ENCODE results near the gene ARHGAP12.

The ARHGAP12 gene

DNA sequence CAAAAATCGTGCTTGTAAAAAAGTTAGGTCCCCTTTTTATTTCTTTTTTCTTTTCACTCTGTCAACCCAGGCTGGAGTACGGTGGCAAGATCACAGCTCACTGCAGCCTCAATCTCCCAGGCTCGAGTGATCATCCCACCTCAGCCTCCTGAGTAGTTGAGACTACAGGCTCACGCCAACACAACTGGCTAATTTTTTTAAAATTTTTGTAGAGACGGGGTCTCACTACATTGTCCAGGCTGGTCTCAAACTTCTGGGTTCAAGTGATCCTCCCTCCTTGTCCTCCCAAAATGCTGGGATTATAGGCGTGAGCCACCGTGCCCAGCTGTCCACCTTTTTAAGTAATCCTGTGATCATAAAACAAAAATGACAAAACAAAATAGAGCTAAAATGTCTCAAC is 19.4 kb upstream of the ARHGAP12 start:
- DNase-seq: no peak

DNA sequence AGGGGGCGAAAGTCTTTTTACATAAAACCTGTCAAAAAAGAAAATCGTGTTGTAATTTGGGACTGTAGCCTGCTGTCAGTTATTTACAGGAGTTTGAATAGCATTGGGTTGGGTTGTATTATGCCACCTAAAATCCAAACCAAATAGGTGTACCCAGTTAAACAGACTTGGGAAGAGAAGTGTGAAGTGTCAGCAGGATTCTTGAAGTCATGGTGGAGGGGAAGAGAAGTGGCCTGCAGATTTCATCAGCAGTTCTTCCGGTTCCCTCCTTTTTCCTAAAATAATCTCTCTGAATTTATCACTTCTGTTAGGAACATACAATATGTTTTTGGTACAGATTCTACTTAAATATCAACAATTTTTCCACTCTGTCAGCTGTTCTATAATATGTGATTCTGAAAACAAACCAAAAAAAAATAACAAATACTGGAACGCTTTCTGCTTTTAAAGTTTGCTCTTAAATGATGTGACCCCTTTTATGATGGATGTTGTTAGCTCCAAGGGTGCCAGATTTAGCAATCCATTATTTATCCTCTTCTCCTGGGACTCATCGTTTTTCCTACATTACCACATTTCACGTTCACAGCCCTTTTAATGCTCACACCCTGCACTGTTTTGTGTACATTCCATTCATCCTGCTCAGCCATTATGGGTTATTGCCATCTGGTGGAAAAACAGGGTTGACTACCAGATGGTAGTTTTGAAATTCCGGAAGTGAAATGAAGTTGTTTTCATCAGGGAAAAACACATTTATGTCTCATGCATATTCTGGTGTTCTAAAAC is 18.7 kb upstream of the ARHGAP12 start:
- no peak for DNase-seq

DNA sequence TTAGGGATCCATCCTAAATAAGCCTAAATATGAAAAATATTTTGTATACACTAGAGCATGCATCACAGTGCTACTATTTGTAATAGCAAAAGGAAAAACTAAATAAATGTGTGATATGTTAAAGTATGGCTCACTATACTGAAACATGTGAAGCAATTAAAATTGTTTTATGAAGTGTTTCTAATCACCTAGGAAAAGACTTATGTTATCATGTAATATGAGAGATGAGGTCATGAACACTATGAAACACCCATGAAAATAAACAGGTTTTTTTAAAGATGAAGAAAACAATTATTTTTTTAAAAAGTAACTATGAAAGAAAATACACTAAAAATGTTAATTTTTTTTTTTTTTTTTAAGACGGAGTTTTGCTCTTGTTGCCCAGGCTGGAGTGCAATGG is 16.8 kb upstream of the ARHGAP12 start:
- no peak for DNase-seq

DNA sequence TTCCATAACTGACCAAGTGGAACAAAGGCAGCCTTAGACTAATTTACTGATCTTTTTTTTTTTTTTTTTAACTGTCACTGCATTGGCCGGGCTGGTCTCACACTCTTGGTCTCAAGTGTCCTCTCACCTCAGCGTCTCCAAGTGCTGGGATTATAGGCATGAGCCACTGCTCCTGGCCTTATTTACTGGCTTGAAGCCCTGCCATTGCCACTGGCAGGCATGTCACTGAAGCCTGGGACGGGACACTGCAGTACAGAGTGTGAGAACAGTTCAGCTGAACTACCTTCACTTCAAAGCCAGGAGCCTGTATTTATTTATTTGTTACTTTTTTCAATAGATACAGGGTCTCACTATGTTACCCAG is 15.4 kb upstream of the ARHGAP12 start:
- no peak for DNase-seq

DNA sequence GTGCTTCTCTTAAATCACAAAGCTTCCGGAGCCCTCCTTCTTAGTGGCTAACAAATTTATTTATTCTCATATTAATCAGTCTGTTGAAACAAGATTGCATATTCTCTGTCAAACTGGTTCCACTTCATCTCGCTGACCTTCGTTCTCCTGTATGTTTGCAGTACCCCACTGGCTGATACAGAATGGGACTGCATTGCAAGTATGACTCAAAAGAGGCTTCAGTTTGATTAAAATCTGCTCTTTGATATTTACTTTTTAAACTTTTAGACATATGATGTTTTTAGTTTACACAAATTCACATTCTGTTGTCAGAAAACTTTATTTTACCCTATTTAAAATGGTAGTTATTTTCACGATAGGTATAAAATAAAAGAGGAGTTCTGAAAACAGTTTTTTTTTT is 14.3 kb upstream of the ARHGAP12 start:
- DNase-seq: no peak

DNA sequence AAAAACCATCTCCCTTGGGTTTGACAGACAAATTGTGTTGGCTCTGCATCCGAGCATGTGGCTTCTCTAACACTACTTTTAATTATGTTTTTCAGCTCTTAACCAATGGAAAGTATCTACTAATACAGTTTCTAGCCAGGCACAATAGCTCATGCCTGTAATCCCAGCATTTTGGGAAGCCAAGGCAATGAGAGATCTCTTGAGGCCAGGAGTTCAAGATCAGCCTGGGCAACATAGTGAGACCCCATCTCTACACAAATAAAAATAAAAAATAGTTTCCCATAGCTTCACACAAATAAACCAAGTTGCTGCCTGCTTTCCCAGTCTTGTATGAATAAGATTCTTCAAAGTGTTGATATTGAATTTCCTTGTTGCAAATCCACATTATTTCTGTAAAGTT is 13.8 kb upstream of the ARHGAP12 start:
- no peak for DNase-seq

DNA sequence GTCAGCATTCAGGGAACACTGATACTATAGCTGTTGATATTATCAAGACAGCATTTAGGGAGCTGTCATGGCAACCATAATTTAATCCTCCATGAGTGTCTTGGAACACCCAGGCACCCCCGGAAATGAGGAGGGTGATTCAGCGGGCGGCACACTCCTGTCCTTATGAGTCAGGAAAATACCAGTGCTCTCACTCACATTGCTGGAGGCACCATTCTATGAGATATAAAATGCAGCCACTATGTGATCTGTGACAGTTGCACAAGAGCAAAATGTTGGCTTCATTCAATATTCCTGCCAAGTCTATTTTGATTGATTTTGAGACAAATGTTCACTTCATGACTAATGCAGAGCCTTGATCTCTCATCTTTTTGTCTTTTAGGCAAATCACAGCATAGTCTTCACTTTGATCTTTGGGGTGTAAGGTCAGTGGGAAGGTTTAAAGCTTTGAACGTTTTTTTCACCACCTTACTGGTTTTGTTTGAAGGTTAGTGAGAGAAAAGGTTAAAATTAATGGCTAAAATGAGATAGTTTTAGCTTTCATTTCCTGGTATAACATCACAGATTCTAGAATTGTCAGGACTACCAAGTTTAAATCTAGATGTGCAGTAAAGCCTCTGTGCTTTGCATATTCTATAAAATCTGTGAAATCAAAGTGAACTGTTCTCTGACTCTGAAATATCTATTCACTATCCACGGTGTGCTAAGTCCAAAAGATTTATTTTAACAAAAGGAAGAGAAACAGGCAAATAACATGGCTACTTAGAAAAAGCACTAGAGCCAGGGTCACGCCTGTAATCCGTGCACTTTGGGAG is 12.4 kb upstream of the ARHGAP12 start:
- DNase-seq: no peak

DNA sequence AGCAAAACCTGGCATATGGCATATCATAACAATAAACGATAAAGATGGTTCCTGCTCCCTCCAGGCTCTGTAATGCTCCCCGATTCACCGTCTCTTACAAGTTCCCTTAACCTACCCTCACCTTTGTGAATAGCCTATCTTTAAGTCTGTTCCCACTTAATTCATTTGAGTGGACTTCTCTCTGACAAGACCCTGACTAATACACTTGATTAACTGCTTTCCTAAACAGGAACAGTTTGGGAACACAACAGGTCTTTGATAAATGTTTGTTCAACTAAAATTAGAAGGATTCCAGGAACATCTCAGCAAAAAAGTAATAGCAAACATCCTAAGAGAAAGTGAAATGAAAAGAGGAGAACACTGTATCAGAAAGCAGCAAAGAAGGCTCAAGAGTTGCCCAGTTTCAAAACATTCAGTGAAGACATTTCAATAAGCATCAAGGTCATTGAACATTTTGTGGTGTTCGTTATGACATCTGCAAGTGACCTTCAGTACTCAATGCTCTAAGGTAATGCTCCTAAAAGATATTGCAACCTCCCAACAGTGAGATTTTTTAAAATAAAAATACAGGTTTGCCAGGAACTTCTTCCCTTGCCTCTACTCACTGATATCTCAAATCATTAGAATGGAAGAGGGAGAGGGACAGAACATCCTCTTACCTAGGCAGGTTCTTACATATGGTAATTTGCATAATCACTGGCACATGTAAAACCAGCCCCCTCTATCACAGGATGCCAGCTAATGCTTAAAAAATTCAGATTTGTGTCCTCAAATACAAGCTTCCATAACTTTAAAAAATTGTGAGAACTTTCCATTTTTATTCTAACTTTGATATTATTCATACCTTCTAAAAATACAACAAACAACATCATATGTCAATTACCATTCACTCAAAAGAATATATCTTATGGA is 11.4 kb upstream of the ARHGAP12 start:
- no peak for DNase-seq

DNA sequence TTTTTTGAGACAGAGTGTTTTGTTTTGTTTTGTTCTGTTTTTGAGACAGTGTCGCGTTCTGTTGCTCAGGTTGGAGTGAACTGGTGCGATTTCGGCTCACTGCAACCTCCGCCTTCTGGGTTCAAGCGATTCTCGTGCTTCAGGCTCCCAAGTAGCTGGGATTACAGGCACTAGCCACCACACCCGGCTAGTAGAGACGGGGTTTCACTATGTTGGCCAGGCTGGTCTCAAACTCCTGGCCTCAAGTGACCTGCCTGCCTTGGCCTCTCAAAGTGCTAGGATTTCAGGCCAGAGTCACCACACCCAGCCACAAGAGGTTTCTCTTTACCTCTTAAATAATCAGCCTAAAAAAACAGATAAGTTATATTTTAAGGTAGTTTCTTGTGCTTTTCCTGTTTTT is 8.7 kb upstream of the ARHGAP12 start:
- no peak for DNase-seq

DNA sequence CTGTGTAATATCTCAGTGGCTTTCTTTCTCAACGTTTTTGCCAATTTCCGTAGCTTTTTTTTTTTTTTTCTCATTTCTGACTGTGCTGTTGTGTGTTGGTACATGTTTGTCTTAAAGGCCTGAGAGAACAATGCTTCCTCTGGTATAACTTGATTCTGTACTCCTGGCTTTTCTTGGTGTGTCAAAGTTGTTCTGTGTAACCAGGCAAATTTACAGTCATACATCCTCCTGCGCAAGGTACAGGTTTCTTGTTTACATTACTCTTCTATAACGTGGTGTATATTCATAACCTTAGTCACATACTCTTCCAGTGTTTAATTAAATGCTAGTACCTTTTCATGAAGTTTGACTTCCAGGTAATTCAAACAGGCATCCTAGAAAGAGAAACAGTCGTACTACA is 8.3 kb upstream of the ARHGAP12 start:
- DNase-seq: no peak

DNA sequence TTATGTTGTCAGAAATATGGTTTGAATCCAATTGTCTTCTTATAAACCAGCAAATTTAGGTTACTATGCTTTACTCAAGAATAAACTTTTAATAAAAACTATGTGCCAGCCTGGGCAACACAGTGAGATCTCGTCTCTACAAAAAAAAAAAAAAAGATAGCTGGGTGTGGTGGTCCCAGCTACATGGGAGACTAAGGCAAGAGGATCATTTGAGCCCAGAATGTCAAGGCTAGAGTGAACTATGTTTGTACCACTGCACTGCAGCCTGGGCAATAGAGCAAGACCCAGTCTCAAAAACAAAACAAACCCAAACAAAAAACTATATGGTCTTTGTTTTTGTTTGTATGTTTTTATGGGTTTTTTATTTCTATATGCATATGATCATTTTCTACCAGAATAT is 7.5 kb upstream of the ARHGAP12 start:
- no peak for DNase-seq

DNA sequence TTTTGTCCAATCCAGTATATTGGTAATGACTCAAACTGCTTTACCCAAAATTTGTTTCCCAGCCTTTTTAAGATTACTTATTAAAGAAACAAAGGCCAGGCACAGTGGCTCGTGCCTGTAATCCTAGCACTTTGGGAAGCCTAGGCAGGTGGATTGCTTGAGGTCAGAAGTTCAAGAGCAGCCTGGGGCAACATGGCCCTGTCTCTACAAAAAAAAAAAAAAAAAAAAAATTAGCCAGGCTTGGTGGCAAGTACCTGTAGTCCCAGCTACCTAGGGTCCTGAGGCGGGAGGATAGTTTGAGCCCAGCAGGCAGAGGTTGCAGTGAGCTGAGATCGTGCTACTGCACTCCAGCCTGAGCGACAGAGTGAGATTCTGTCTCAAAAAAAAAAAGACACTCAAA is 7.0 kb upstream of the ARHGAP12 start:
- DNase-seq: no peak

DNA sequence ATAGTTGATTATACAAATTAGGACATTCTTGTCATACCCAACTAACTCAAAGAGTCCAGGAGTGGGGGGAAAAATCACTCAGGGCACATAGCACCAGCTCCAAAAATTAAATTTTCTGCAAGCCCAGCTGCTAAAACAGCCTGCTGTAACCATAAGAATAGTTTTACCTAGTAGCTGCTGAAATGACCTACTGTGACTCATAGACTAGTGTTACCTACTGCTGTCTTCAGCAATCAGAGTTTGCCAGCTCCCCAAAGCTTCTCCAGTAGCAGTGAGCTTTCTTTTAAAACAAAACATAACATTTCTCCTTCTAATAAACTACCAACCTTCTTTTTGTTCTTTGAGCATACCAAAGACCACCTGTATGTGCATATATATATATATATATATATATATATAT is 4.2 kb upstream of the ARHGAP12 start:
- DNase-seq: no peak

DNA sequence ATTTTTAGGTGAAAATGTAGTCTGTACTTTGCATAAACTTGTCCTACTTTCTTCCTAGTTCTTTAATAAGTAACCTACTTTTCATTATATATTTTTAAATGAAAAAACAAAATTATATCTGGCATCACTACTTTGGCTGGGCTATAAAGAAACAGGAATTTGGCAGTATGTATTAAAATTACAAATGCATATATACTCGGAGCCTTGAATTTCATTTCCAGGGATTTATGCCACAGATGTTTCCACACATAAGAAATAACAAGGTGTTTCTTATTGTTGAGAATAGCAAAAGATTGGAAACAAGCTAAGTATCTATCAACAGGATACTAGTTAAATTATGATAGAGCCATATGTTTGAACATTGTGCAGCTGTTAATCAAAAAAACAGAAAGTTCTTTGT is 2.2 kb upstream of the ARHGAP12 start:
- DNase-seq: no peak

DNA sequence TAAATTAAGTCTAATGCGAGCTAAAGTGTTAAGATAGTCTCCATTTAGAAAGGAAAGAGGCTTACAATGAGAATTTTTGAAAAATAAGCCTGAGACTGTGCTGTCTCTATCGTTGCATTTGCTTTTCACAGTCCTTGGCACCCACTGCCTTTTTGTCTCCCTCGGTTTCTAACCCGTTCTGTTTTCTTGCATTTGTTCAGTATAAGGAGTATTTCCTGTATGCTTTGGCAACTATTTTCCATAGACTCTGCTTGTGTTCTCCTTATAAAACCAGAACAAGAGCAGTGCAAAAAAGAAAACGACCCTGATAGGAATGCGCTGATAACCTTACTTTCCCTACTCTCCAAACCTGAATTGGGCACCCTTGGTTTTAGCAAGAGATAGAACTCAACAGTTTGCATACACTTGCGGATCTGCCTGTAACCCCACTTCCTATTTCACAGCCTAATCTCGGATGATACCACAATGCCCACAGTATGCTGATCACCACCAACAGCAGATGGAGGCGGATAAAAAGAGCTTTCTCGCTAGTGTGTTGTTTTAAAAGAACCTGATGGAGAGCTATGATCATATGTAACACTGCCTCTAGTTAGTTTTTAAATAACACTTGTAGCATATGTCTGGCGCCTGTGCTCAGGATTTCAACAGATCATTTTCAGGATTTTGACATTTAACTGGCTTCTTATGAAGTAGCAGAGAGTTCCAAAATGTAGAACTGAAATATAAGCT is 1.6 kb upstream of the ARHGAP12 start:
- DNase-seq: no peak

DNA sequence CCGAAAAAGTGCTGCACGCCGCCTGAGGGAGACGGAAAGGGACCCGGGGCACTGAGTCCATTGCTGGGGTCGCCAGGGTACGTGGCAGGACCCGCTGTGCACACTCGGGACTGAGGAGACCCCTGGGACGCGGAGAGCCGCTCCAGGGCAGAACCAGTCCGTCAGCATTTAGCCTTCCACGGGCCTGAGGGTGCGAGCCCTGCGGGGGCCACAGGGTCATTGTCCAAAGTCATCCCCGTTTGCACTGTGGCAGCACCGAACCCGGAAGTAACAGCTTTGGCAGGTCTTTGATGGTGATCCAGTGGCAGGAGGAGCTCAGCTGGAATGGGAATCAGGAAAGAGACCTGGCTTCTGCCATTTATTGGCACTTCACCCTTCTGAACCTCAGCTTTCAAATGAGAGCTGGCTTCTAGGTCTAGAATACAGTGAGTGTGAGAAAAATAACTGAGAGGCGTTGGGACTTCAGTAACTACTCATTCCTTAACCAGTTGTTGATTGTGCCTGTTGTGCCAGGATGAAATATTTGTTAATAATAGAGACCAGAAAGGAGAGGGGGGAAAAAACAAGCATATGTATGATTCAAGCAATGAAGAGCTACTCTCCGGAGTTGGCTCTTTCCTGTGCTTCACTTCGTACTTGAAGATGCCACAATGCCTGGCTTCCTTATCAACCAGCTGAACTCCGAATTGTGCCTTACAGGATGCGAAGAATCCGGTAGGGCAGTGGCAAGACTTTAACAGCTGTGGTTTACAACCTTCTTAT is 811 bp upstream of the ARHGAP12 start:
- no peak for DNase-seq

DNA sequence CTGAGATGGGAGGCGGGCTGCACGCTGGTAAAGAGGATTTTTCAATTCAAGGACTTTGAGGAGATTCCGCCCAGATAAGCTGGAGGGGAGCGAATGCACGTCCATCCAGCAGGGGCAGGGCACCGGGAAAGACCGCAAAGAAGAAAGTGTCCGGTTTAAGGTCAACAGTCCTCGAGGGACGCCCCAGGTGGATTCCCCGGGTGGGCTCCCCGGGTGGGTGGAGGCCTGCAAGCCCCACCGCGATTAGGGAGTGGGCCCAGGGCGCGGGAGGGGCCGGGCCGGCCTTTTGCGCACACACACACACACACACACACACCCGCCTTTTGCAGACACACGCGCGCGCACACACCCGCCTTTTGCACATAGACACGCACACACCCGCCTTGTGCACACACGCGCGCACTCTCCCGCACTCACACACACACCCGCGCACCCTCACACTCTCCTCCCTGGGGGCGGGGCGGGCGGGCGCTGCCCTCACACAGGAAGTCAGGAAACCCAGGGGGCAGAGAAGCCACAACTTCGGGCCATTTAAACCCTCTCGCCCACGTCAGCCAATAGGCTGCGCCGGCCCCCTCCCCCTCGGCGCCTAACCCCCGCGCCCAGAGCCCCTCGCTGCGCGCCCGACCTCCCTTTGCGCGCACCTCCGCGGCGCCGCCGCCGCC is 615 bp downstream of the ARHGAP12 start:
- no peak for DNase-seq

DNA sequence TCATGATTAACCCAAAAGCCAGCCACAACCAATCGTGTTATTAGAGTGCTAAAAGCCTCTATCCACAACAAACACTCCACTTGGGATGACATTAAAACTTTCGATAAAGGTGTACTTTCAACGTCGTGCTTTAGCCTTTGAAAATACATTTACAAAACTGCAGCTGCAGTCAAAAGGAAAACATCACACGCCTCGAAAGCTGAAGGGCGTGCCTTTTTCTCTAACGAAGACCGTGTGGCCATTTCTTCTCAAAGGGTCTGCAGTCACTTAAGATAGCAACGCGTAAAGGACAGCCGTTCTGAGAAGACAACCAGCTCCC is 1.1 kb downstream of the ARHGAP12 start:
- no peak for DNase-seq

DNA sequence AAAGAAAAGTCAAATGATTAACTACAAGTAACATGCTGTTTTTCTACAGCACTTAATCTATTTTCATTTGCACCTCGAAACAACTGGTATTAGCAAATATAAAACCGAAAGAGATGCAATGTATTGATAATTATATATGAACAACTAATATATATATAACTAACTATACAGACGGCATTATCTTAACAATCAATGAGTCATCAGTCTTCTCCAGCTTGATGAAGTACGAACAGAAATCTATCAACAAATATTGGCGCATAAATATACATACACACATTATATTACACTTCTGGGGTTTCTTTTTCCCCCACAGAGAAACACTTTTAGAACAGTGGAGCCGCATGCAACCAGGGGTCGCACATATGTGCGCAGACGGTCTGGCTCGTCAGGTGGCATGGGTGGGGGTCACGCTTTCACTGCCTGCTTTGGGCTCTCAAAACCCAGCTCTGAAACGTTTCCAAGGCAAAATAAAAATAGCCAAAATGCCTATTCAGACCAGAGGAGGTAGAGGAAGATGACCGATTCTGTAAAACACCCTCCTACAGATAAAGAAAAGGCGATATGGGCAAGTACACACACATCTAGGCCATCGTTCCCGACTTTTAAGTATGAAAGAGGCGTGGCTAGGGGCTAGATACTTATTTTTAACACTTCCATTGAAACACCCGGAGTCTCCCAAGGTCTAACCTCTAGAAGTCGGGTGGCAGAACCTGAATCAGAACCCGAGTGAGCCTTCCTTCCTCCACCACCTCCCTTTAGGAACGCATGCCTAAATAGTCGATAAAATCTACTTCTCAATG is 1.7 kb downstream of the ARHGAP12 start:
- DNase-seq: no peak

DNA sequence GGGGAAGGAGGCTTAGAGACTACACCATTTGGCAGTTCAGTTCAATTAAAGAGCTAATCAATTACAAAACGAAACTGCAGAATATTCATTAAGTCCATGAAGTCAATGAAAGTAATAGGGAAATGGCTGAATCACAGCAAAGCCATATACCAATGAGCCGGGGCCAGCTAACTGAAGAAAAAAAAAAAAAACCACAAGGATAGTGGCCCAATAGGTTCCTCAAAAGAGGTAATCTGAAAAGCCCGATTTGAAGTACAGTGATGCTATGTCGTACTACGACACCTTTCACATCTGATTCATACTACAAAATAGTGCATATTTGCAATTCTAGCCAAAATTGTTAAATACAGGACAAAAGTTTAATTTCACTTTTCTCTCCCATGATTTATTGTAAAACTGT is 2.5 kb downstream of the ARHGAP12 start:
- DNase-seq: no peak

DNA sequence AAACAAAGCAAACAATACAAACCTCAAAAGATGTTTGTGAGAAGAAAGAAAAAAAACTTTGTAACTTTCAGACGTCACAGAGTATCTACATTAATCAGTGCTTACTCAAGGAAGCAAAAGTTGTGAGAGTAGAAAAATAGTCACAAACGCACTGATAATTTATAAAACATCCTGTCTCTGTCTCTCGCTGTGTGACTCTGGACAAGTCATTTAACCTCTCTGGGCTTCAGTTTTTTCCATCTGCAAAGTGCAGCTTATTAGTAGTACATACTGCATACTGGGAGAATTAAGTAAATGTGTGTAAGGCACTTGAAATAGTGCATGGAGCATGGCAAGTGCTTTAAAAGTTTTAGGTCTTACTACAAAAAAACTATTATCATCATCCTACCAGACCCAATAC is 3.8 kb downstream of the ARHGAP12 start:
- no peak for DNase-seq

Data from NCI-H1436 treated with DMSO at 0.1 percent for 48 hours (cell line).